BE2C (cell line): ENCODE data around the gene CHMP6.

Source experiments
- DNase-seq: peaks from one replicate; pipeline ENCODE4 v3.0.0-alpha.2; 2020
- H3K27me3 ChIP-seq: fragments of 250-450 bp; sonication (Bioruptor Pico); 2 replicates; pipeline ENCODE4 v1.5.1; 2020; ENCODE audit warnings: mild to moderate bottlenecking
- H3K36me3 ChIP-seq: fragments of 250-450 bp; sonication (Bioruptor Pico); 2 replicates; pipeline ENCODE4 v1.5.1; 2020; ENCODE audit warnings: mild to moderate bottlenecking
- H3K4me1 ChIP-seq: fragments of 250-450 bp; sonication (Bioruptor Pico); 2 replicates; pipeline ENCODE4 v1.5.1; 2020
- H3K4me3 ChIP-seq: 2 replicates; pipeline ENCODE4 v1.5.1; 2011; ENCODE audit warnings: low read depth, low read length
- H3K9me3 ChIP-seq: fragments of 250-450 bp; sonication (Bioruptor Pico); 2 replicates; pipeline ENCODE4 v1.5.1; 2020
- CTCF ChIP-seq: IDR thresholded peaks from 2 replicates; pipeline ENCODE4 v1.5.1; 2012; ENCODE audit warnings: mild to moderate bottlenecking, low read depth, low read length

Gene CHMP6

GRCh38 chr17:81046770-81047359 is 55.2 kb downstream of the CHMP6 start:
- H3K4me1 ChIP-seq: peaks cover 48% of the 10 kb centered on the region
- no peak overlapping the region for H3K4me3 ChIP-seq
- DNase-seq: no peak
- no peaks in the 10 kb centered on the region for H3K9me3 ChIP-seq
- no peak for TF ChIP-seq CTCF
- no peaks in the 10 kb centered on the region for H3K27me3 ChIP-seq
- no peaks in the 10 kb centered on the region for H3K36me3 ChIP-seq

- H3K27me3 ChIP-seq: no peaks in the 10 kb centered on the region
- no peaks in the 10 kb centered on the region for H3K9me3 ChIP-seq
Measured at GRCh38 chr17:81048827-81049371, 57.3 kb downstream of the CHMP6 start.

DNA sequence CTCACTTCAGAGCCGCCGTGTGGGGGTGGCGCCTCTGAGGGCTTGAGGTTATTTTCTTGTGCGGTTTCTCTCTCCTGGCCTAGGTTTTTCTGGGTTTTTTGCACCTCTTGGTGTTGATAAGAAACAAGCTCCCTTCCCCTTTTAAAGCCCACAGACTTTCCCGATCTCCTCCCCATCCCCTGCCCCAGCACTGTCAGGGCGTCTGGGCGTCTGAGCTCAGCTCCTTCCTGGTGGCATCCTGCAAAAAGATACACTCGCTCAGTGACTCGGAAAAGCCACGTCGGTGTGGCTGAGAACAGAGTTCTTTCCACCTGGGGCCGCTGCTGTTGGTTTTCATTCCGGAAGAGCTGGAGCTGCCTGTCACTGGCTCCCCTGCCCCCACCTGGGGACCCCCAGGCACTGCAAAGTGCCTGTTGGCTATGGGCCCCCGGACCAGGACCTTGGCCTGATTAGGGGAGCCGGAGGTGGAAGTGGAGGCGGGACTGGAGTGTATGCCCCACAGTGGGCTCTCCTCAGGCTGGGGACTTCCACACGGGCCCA is 57.8 kb downstream of the CHMP6 start:
- TF ChIP-seq CTCF: no peak
- no peaks in the 10 kb centered on the region for H3K36me3 ChIP-seq
- H3K4me1 ChIP-seq: peaks cover 43% of the 10 kb centered on the region
- H3K9me3 ChIP-seq: no peaks in the 10 kb centered on the region
- H3K4me3 ChIP-seq: no peak overlapping the region
- no peaks in the 10 kb centered on the region for H3K27me3 ChIP-seq
- no peak for DNase-seq

More at GRCh38 chr17:81048827-81049371, 57.3 kb downstream of the CHMP6 start:
- DNase-seq: no peak
- Histone ChIP-seq H3K36me3 (no peaks in the 10 kb centered on the region), H3K4me3 (no peak overlapping the region), H3K4me1 (peaks cover 48% of the 10 kb centered on the region)
- no peak for TF ChIP-seq CTCF
